Measurements from ENCODE around the gene LSR.

Gene LSR

DNA sequence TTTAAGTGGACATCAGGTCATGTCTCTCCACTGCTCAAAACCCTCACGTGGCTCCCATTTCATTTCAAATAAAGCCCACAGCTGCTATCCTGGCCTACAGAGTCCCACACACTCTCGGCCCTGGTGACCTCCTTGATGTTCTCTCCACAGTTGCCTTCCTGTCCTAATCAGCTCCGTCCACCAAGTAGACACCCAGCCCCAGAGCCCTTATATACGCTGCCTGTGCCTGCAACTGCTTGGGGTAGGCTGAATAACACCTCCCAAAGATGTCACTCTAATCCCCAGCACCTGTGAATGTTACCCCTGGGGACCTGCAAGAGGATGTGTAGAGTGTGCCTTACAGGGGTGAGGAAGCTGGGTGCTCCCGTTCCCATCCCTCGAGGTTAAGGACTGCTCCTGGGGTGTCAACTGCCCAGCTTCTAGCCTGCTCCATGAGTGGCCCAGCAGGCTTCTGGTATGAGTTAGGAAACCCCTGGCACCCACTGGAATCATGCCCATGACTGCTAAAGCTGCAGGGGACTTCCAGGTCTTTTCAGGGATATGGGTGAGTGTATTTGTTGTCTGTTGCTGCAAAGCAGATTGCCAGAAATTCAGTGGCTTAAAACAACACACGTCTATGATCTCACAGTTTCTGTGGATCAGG, 26.3 kb upstream of the LSR start:
- Histone ChIP-seq H3K9ac (ENCODE audit: low read depth, low read length) (no peak overlapping the region), H3K4me2 (ENCODE audit: low read length) (no peak overlapping the region), H3K4me1 (ENCODE audit: control insufficient read depth, insufficient read depth, low read length) (no peaks in the 10 kb centered on the region), H3K9me3 (replicated peaks; ENCODE audit: low read length) (no peaks in the 10 kb centered on the region), H3K4me3 (ENCODE audit: low read length) (no peak overlapping the region), H3K36me3 (ENCODE audit: insufficient read depth, low read length) (no peaks in the 10 kb centered on the region), H3K27me3 (ENCODE audit: control insufficient read depth, insufficient read depth, low read length) (peaks cover 27% of the 10 kb centered on the region)

DNA sequence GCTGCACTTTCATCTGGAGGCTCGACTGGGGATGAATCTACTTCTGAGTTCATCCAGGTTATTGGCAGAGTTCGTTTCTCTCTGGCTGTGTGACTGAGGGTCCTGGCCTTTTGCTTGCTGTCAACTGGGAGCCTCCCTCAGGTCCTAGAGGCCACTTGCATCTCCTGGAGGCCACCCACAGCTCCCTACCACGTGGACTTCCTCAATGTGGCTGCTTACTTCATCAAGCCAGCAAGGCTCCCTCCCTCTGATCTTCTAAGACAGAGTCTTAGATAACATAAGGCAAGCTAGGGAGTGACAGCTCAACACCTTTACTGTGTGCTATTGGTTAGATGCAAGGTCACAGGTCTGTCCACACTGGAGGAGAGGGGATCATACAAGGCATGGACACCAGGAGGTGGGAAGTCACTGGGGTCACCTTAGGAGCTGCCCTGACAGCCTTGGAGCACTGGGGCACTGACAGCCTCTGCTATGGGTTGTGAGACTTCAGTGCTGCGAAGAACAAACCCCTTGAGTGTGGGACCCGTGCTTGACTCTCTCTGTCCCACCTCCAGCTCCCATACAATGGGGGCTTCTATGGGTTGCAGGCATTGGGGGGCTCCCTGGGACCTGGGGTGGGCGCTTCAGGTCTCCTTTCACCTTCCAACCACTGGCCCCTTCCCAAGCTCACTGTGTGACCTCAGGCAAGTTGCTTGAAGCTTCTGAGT, 25.6 kb upstream of the LSR start:
- Histone ChIP-seq H3K36me3 (ENCODE audit: insufficient read depth, low read length) (no peaks in the 10 kb centered on the region), H3K9ac (ENCODE audit: low read depth, low read length) (no peak overlapping the region), H3K27me3 (ENCODE audit: control insufficient read depth, insufficient read depth, low read length) (peaks cover 32% of the 10 kb centered on the region), H3K4me3 (ENCODE audit: low read length) (no peak overlapping the region), H3K4me2 (ENCODE audit: low read length) (no peak overlapping the region), H3K9me3 (replicated peaks; ENCODE audit: low read length) (no peaks in the 10 kb centered on the region), H3K4me1 (ENCODE audit: control insufficient read depth, insufficient read depth, low read length) (no peaks in the 10 kb centered on the region)

DNA sequence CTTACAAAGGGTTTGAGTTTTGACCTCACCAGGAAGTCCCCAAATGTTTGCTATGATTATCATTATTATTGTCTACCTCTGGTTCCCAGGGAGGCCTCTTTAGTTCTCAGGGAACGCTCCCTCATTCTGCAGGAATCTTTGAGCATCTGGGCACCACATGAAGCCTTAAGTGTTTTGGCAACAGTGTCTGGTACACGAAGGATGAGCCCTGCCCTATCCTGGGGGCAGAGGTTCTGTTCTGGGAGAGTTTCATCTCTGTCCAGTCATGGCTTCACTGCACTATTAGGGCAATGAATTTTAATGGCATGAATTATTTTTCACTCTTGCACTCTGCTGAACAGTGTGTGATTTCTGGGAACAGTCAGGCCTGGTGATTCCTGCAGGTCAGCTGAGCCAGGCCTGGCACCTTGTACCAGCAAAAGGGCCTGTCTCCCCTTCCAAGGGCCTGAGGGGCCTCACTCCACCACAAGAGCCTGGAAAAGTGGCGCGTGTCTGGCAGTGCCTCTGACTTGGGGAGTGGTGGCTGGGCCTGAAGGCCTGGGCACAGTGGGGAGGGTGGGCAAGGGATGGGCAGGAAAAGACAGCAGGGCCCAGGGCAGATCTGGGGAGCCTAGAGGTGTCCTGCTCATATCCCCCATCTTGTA, 24.8 kb upstream of the LSR start:
- Histone ChIP-seq H3K4me1 (ENCODE audit: control insufficient read depth, insufficient read depth, low read length) (no peaks in the 10 kb centered on the region), H3K9ac (ENCODE audit: low read depth, low read length) (no peak overlapping the region), H3K27me3 (ENCODE audit: control insufficient read depth, insufficient read depth, low read length) (peaks cover 32% of the 10 kb centered on the region)

DNA sequence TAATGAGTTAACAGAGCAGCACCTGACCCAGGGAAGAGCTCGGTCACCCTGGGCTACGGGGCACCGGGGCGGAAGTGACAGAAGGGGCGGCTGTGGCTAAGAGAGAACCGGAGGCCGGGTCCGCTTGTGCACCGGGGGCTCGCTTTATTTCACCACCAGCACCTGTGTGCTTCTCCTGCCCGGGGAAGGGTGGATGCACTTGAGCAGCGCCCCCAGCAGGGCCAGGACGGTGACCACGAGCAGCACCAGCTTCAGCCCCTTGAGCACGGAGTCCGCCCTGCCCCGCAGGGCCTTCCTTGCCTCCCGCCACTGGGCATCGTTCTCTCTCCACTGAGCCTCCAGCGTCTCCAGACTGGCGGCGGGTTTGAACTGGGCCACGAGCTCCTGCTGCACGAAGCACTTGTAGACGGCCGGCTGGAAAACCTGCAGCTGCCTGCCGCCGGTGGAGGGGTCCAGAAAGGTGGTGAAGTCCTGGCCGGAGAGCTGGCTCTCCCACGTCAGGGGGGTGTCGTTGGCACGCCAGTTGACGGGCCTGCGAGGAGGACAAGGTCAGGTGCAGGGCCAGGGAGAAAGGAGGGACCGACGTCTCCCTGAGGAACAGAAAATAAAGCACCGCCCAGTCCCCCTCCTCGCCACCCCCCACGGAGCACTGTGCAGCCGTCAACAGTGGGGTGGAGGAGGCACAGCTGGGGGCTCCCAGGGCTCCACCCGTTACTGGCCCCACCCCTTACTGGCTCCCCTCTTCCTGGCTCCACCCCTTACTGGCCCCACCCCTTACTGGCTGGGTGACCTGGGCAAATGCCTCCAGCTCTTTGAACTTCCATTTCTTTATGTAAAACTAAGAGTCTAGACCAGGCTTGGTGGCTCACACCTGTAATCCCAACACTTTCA, 23.9 kb upstream of the LSR start:
- H3K27me3 ChIP-seq (ENCODE audit: control insufficient read depth, insufficient read depth, low read length), result peaks cover 32% of the 10 kb centered on the region
- no peaks in the 10 kb centered on the region for H3K9me3 ChIP-seq (replicated peaks; ENCODE audit: low read length)
- H3K4me3 ChIP-seq (ENCODE audit: low read length), result no peak overlapping the region
- no peak overlapping the region for H3K4me2 ChIP-seq (ENCODE audit: low read length)
- H3K9ac ChIP-seq (ENCODE audit: low read depth, low read length), result no peak overlapping the region
- H3K36me3 ChIP-seq (ENCODE audit: insufficient read depth, low read length), result no peaks in the 10 kb centered on the region
- H3K4me1 ChIP-seq (ENCODE audit: control insufficient read depth, insufficient read depth, low read length), result no peaks in the 10 kb centered on the region

More for the DNA sequence above, 24.8 kb upstream of the LSR start:
- no peak overlapping the region for H3K4me3 ChIP-seq (ENCODE audit: low read length)
- no peak overlapping the region for H3K4me2 ChIP-seq (ENCODE audit: low read length)
- no peaks in the 10 kb centered on the region for H3K36me3 ChIP-seq (ENCODE audit: insufficient read depth, low read length)
- no peaks in the 10 kb centered on the region for H3K9me3 ChIP-seq (replicated peaks; ENCODE audit: low read length)

DNA sequence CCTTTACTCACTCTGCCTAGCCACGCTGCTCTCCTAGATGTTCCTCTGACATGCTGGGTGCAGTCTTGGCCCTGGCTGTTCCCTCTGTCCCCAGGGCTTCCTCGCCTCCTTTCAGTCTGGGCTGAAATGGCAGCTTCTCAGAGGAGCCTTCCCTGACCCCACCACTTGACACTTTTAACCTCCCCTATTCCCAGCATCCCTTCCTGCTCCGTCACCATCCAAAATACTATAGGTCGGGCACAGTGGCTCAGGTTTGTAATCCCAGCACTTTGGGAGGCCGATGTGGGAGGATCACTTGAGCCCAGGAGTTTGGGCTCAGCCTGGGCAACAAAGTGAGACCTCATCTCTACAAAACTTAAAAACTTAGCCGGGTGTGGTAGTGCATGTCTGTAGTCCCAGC, 22.9 kb upstream of the LSR start:
- Histone ChIP-seq H3K4me2 (ENCODE audit: low read length) (no peak overlapping the region), H3K9me3 (replicated peaks; ENCODE audit: low read length) (no peaks in the 10 kb centered on the region), H3K9ac (ENCODE audit: low read depth, low read length) (no peak overlapping the region), H3K4me1 (ENCODE audit: control insufficient read depth, insufficient read depth, low read length) (no peaks in the 10 kb centered on the region), H3K4me3 (ENCODE audit: low read length) (no peak overlapping the region), H3K27me3 (ENCODE audit: control insufficient read depth, insufficient read depth, low read length) (peaks cover 32% of the 10 kb centered on the region), H3K36me3 (ENCODE audit: insufficient read depth, low read length) (no peaks in the 10 kb centered on the region)

DNA sequence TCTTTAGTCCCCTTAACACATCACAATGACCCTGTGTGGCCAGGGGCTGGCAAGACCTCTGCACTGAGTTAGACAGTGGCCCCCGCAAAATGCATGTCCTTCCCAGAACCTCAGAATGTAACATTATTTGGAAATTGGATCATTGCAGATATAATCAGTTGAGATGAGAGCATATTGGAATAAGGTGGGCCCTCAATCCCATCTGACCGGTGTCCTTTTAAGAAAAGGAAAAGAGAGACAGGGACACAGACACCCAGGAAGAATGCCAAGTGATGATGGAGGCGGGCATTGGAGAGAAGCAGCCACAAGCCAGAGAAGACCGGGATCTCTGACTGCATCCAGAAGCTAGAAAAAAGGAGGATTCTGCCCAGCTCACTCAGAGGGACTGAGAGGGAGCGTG, 22.1 kb upstream of the LSR start:
- Histone ChIP-seq H3K36me3 (ENCODE audit: insufficient read depth, low read length) (no peaks in the 10 kb centered on the region), H3K4me2 (ENCODE audit: low read length) (no peak overlapping the region), H3K9ac (ENCODE audit: low read depth, low read length) (no peak overlapping the region), H3K9me3 (replicated peaks; ENCODE audit: low read length) (no peaks in the 10 kb centered on the region), H3K4me1 (ENCODE audit: control insufficient read depth, insufficient read depth, low read length) (no peaks in the 10 kb centered on the region), H3K4me3 (ENCODE audit: low read length) (no peak overlapping the region), H3K27me3 (ENCODE audit: control insufficient read depth, insufficient read depth, low read length) (peaks cover 32% of the 10 kb centered on the region)

DNA sequence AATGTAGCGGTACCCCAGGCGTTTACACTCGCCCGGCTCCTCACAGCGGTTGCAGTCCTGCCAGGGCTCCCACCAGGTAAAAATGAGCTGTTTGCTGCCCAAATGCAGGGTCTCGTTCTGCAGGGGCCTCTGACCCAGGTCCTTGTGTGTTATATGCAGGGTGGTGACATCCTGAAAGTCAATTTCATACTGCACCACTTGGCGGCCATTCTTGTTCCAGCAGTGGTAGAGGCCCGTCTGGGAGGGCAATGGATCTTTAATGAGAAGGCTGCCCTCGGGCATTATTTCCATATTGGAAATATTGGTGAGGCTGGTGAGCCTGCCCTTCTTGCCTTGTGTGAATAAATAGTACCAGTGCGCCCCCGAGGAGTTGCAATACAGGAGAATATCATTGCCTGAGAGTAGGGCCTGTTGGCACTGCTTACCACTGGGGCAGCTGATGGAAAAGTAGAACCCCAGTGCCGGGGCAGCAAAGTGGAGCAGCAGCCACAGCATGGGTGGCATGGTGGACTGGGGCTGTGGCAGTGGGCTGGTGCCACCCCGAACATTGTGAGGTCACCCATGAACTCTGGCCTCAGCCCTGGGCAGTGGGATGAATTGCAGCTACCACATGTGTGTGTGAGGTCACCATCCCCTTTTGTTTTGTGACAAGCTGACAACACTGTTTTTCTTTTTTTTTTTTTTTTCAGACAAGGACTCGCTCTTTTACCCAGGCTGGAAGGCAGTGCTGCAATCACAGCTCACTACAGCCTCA, 20.4 kb upstream of the LSR start, which contains the start of gene FAM187B:
FAM187B (minus strand) TSS at position 563 of the 754 bp plus-strand sequence; CDS start at position 504, 59 bp downstream.
- H3K36me3 ChIP-seq (ENCODE audit: insufficient read depth, low read length), result no peaks in the 10 kb centered on the region
- H3K27me3 ChIP-seq (ENCODE audit: control insufficient read depth, insufficient read depth, low read length), result peaks cover 27% of the 10 kb centered on the region
- no peak within 1 kb of the TSS for H3K4me2 ChIP-seq (ENCODE audit: low read length)
- no peaks in the 10 kb centered on the region for H3K4me1 ChIP-seq (ENCODE audit: control insufficient read depth, insufficient read depth, low read length)
- no peaks in the 10 kb centered on the region for H3K9me3 ChIP-seq (replicated peaks; ENCODE audit: low read length)
- no peak within 1 kb of the TSS for H3K4me3 ChIP-seq (ENCODE audit: low read length)
- H3K9ac ChIP-seq (ENCODE audit: low read depth, low read length), result no peak within 1 kb of the TSS

DNA sequence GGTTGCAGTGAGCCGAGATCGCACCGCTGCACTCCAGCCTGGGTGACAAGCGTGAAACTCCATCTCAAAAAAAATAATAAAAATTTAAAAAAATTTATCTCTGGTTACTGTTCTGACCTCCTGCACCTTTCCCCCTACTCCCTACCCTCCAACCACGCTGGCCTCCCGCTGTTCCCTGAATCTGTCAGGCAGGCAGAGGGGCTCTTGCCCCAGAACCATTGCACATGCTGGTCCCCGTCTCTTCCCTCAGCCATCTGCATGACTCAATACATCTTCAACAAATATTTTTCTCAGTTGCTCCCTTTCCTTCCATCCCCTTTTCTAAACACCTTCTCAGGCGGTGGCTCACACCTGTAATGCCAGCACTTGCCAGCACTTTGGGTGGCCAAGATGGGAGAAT, 19.2 kb upstream of the LSR start:
- Histone ChIP-seq H3K36me3 (ENCODE audit: insufficient read depth, low read length) (no peaks in the 10 kb centered on the region), H3K4me1 (ENCODE audit: control insufficient read depth, insufficient read depth, low read length) (no peaks in the 10 kb centered on the region), H3K9ac (ENCODE audit: low read depth, low read length) (no peak overlapping the region), H3K9me3 (replicated peaks; ENCODE audit: low read length) (no peaks in the 10 kb centered on the region), H3K27me3 (ENCODE audit: control insufficient read depth, insufficient read depth, low read length) (peaks cover 27% of the 10 kb centered on the region), H3K4me3 (ENCODE audit: low read length) (no peak overlapping the region), H3K4me2 (ENCODE audit: low read length) (no peak overlapping the region)

DNA sequence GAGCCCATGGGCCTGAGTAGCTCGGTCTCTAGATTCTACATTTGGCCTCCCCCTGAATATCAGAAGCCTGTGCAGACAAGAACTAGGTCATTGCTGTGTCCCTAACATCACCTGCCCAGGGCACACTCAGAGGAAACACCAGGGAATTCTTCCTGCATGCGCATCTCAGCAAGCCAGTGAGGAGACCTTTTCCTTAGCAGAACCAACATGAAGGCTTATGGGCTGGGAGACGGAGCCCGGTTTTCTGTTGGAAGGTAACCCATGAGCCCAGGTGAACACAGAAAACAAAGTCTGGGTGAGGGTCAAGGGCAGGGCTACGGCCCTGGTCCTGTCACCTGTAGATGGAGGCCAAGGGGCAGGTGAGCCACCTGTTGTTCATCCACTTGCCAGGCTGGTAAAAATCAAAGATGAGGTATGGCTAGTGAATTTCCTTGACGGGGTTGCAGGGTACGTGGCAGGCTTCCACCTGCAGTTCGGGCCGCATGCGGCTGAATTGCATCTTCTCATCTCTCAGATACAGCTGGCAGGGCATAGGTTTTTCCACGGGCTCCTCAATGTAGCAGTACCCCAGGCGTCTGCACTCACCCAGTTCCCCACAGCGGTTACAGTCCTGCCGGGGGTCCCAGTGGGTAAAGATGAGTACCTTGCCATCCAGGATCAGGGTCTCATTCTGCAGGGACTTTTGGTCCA, 16.7 kb upstream of the LSR start:
- Histone ChIP-seq H3K4me3 (ENCODE audit: low read length) (no peak overlapping the region), H3K9ac (ENCODE audit: low read depth, low read length) (no peak overlapping the region), H3K4me2 (ENCODE audit: low read length) (no peak overlapping the region), H3K4me1 (ENCODE audit: control insufficient read depth, insufficient read depth, low read length) (no peaks in the 10 kb centered on the region), H3K9me3 (replicated peaks; ENCODE audit: low read length) (no peaks in the 10 kb centered on the region), H3K36me3 (ENCODE audit: insufficient read depth, low read length) (no peaks in the 10 kb centered on the region), H3K27me3 (ENCODE audit: control insufficient read depth, insufficient read depth, low read length) (peaks cover 9% of the 10 kb centered on the region)

DNA sequence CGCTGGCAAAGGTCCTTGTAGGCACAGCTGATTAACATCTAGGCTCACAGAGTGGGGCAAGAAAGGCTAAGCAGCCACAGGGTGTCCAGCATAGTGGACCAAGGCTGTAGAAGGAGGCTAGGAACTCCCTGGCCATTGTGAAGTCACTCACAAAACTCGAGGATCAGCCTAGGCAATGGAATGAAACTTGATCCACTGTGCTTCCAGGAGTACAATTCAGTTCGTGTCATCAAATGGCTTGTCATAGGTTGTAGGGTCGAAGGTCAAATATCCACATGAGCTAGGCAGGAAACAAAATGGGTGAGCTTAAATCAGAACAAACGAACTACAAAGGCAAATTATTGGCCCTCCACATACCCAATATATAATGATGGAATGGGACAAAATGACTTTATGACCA, 15.9 kb upstream of the LSR start:
- H3K9ac ChIP-seq (ENCODE audit: low read depth, low read length), result no peak overlapping the region
- H3K4me2 ChIP-seq (ENCODE audit: low read length), result no peak overlapping the region
- H3K27me3 ChIP-seq (ENCODE audit: control insufficient read depth, insufficient read depth, low read length), result peaks cover 7% of the 10 kb centered on the region
- H3K4me1 ChIP-seq (ENCODE audit: control insufficient read depth, insufficient read depth, low read length), result no peaks in the 10 kb centered on the region
- H3K36me3 ChIP-seq (ENCODE audit: insufficient read depth, low read length), result no peaks in the 10 kb centered on the region
- H3K9me3 ChIP-seq (replicated peaks; ENCODE audit: low read length), result no peaks in the 10 kb centered on the region
- H3K4me3 ChIP-seq (ENCODE audit: low read length), result no peak overlapping the region

Measured in skeletal muscle satellite cell (primary cell).